Measurements from ENCODE around the gene CCNE1. TPM values are rescaled to one million over a fixed set of nuclear protein-coding genes. Genes with fewer than 3 reads are reported as not detected.
A peak's percentile ranks its signal among the peaks of the same experiment; 100 is the strongest.

The CCNE1 gene
- total RNA-seq, 1 donor from 2014 or later: 0.20 TPM

DNA sequence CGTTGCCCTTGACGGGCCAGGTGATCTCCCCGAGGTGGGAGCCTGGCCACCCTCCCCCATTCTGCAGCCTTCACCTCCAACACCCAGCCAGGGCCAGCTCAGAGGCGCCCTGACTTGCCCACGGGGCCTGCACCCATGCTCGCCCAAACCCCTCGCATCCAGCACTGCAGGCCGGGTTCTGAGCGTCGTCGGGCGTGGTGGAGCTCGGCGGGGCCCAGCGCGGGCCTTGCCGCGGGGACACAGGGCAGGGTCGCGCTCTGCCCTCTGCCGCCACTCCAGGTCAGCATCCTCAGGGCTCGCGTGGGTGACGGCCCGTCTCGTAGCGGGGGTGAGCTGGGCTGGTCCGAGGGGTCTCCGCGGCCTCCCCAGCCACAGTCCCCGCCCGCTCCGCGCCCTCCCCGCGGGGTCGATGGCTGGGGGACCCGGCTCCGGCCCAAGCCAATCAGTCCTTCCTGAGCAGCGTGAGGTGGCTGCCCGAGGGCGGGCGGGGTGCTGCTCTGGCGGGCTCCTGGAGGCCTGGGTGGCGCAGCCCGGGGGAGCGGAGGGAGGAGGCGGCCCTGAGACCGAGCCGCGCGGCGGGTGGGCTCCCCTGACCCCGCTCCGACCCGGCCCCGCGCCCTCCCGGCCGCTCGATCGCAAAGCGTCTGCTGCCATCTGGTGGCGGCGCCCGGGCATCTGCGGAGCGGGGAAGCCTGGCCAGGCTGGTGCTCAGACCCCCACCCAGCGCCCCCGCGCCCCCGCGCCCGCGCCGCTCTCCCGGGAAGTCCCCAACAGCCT, 61.4 kb downstream of the CCNE1 start:
- peak; percentile 56 for DNase-seq (ENCODE audit: low spot score)
- ATAC-seq: peak; percentile 90

Other genes with a start within 250 kb of the CCNE1 start
- 35.2 TPM for gene POP4, start 205.7 kb upstream of the CCNE1 start, total RNA-seq
- gene PLEKHF1, start 146.5 kb upstream of the CCNE1 start, total RNA-seq: 11.3 TPM
- gene C19orf12, start 96.7 kb upstream of the CCNE1 start, total RNA-seq: 52.3 TPM
- 24.8 TPM for gene URI1, start 130.2 kb downstream of the CCNE1 start, total RNA-seq